Measurements from ENCODE around the gene NCR3LG1. TPM values are rescaled to one million over a fixed set of nuclear protein-coding genes. Genes with fewer than 3 reads are reported as not detected.

Gene NCR3LG1
- total RNA-seq, 1 experiment from 2014 or later, result 1.3 TPM

DNA sequence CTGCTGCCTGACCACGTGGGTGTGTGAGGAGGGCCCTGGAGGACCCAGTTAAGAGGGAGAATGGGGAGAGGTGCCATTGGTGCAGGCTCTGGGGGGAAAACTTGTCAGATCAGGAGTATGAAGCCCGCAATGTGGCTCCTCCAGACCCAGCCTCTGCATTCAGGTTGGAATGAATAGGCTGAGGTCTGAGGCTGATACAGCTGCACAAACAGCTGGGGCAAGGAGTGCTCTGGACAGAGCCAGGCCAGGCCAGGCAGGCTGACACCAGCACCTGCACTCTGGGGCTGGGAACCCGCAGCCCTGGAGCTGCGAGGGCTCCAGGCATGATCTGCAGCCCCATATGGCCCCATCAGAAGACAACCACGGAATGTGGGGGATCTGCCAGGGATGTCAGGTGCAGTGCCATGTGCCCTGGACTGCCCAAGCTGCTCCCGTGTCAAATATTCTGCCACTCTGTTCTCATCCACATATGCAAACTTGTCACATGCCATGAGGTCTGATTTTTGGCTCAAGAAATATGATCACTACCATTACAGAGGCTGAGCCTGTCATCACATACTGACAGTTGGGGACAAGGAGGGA is 64.0 kb downstream of the NCR3LG1 start:
- H3K79me2 ChIP-seq (ENCODE audit: low read length), result no peaks in the 10 kb centered on the region

DNA sequence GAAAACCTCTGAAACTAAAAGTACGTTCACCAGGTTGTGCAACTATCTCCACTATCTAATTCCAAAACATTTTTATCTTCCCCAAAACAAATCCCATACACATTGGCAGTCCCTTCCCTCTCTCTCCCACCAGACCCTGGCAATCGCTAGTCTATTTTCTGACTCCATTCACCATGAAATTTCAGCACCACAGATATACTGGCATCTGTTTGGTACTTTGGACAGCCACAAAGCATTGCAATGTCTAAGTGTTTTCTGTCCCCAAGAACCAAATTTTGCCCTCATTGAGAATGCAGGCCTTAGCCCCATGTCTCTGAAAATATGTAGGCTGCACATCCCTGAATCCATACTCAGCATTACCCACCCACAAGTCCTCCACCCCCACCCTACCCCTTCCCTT is 64.9 kb downstream of the NCR3LG1 start:
- no TSS peak for BruUV-seq (replicated peaks)
- Histone ChIP-seq H3K36me3 (ENCODE audit: low read depth, low read length) (no peaks in the 10 kb centered on the region), H3K4me1 (ENCODE audit: insufficient read depth, low read length) (no peaks in the 10 kb centered on the region), H3K27me3 (ENCODE audit: low read length) (peaks cover 50% of the 10 kb centered on the region), H3K9me3 (ENCODE audit: low read length) (no peaks in the 10 kb centered on the region), H3F3A (ENCODE audit: low read length, unreplicated experiment) (no peaks in the 10 kb centered on the region), H2AFZ (ENCODE audit: low read length) (no peak overlapping the region), H3K9ac (ENCODE audit: low read length) (no peak overlapping the region), H3K9me2 (replicated peaks; ENCODE audit: low read length) (no peaks in the 10 kb centered on the region), H3K4me3 (ENCODE audit: low read length) (no peak overlapping the region), H3K27ac (ENCODE audit: low read length) (no peak overlapping the region), H4K20me1 (ENCODE audit: low read length) (no peaks in the 10 kb centered on the region), H3K79me2 (ENCODE audit: low read length) (no peaks in the 10 kb centered on the region), H3K4me2 (ENCODE audit: low read length) (no peak overlapping the region)
- no peak for ATAC-seq
- intact Hi-C loops (cut with micrococcal nuclease), result no loop called here
- TF ChIP-seq EZH2phosphoT487 (IDR thresholded peaks at IDR 0.05; ENCODE audit: borderline replicate concordance, low read length), result no peak
- TF ChIP-seq EZH2 (IDR thresholded peaks at IDR 0.05; ENCODE audit: low read length, unreplicated experiment), result no peak
- TF ChIP-seq, protein P1, sequence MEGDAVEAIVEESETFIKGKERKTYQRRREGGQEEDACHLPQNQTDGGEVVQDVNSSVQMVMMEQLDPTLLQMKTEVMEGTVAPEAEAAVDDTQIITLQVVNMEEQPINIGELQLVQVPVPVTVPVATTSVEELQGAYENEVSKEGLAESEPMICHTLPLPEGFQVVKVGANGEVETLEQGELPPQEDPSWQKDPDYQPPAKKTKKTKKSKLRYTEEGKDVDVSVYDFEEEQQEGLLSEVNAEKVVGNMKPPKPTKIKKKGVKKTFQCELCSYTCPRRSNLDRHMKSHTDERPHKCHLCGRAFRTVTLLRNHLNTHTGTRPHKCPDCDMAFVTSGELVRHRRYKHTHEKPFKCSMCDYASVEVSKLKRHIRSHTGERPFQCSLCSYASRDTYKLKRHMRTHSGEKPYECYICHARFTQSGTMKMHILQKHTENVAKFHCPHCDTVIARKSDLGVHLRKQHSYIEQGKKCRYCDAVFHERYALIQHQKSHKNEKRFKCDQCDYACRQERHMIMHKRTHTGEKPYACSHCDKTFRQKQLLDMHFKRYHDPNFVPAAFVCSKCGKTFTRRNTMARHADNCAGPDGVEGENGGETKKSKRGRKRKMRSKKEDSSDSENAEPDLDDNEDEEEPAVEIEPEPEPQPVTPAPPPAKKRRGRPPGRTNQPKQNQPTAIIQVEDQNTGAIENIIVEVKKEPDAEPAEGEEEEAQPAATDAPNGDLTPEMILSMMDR (conservative IDR thresholded peaks at IDR 0.05; ENCODE audit: low read depth, low read length), result no peak
- CTCF ChIA-PET, result no interaction called here
- DNase-seq, result no peak
- POLR2A ChIA-PET (ENCODE audit: unreplicated experiment), result no interaction called here

More for the DNA sequence above, 64.0 kb downstream of the NCR3LG1 start:
- H2AFZ ChIP-seq (ENCODE audit: low read length), result no peak overlapping the region
- no peaks in the 10 kb centered on the region for H3F3A ChIP-seq (ENCODE audit: low read length, unreplicated experiment)
- no peak overlapping the region for H3K9ac ChIP-seq (ENCODE audit: low read length)
- BruUV-seq (replicated peaks), result no TSS peak
- peaks cover 43% of the 10 kb centered on the region for H3K27me3 ChIP-seq (ENCODE audit: low read length)
- no peaks in the 10 kb centered on the region for H3K9me2 ChIP-seq (replicated peaks; ENCODE audit: low read length)
- H3K36me3 ChIP-seq (ENCODE audit: low read depth, low read length), result no peaks in the 10 kb centered on the region
- ATAC-seq, result no peak
- no peak overlapping the region for H3K4me3 ChIP-seq (ENCODE audit: low read length)
- POLR2A ChIA-PET (ENCODE audit: unreplicated experiment), result no interaction called here
- H4K20me1 ChIP-seq (ENCODE audit: low read length), result no peaks in the 10 kb centered on the region
- H3K9me3 ChIP-seq (ENCODE audit: low read length), result no peaks in the 10 kb centered on the region
- H3K27ac ChIP-seq (ENCODE audit: low read length), result no peak overlapping the region
- no peak for DNase-seq
- no peak for TF ChIP-seq EZH2 (IDR thresholded peaks at IDR 0.05; ENCODE audit: low read length, unreplicated experiment)
- TF ChIP-seq, protein P1 (conservative IDR thresholded peaks at IDR 0.05; ENCODE audit: low read depth, low read length), result no peak
- TF ChIP-seq EZH2phosphoT487 (IDR thresholded peaks at IDR 0.05; ENCODE audit: borderline replicate concordance, low read length), result no peak
- no peak overlapping the region for H3K4me2 ChIP-seq (ENCODE audit: low read length)
- CTCF ChIA-PET, result no interaction called here
- no peaks in the 10 kb centered on the region for H3K4me1 ChIP-seq (ENCODE audit: insufficient read depth, low read length)
- intact Hi-C loops (cut with micrococcal nuclease), result no loop called here

DNA sequence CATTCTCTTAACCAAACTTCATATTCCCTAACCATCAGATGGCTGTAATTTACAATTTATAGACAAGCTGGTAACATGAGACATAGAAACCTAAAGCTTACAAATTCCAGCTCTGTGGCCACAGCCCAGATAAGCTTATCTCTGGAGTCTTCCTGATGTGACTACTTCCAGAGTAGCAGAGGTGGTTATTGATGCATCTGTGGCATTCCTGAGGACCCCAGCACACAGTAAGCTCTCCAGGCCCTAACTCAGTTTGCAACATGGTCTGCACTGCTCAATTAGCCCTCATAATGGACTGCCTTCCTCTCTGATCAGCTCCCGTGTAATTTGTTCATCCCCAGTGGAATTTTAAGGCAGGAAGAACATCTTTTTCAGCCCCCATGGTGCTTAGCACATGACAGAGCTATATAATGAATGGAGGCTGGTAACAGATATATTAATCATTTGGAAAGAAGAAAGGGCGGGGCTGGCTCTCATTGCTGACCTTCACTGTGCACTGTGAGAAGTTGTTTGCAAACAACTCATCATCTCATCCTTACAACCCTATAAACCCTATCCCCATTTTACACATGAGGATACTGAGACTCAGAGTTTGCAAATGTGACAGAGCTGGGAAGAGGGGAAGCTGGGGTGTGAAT is 67.0 kb downstream of the NCR3LG1 start:
- POLR2A ChIA-PET (ENCODE audit: unreplicated experiment), result interaction anchor here (0.5 kb wide), 1 partner anchor 1270 kb away, joined by 4 read pairs; no protein-coding TSS in a partner anchor
- Histone ChIP-seq H3K9ac (ENCODE audit: low read length) (no peak overlapping the region), H3K27me3 (ENCODE audit: low read length) (peaks cover 51% of the 10 kb centered on the region)

More for the DNA sequence above, 67.0 kb downstream of the NCR3LG1 start:
- H3K4me2 ChIP-seq (ENCODE audit: low read length), result no peak overlapping the region
- H3K27ac ChIP-seq (ENCODE audit: low read length), result no peak overlapping the region
- no peaks in the 10 kb centered on the region for H3K79me2 ChIP-seq (ENCODE audit: low read length)
- no peak for DNase-seq
- intact Hi-C loops (cut with micrococcal nuclease), result no loop called here
- no peaks in the 10 kb centered on the region for H3K4me1 ChIP-seq (ENCODE audit: insufficient read depth, low read length)
- no peak for ATAC-seq
- H3F3A ChIP-seq (ENCODE audit: low read length, unreplicated experiment), result no peaks in the 10 kb centered on the region
- H3K9me2 ChIP-seq (replicated peaks; ENCODE audit: low read length), result no peaks in the 10 kb centered on the region
- no peaks in the 10 kb centered on the region for H3K36me3 ChIP-seq (ENCODE audit: low read depth, low read length)
- no TSS peak for BruUV-seq (replicated peaks)
- no peaks in the 10 kb centered on the region for H4K20me1 ChIP-seq (ENCODE audit: low read length)
- TF ChIP-seq EZH2 (IDR thresholded peaks at IDR 0.05; ENCODE audit: low read length, unreplicated experiment) (no peak), EZH2phosphoT487 (IDR thresholded peaks at IDR 0.05; ENCODE audit: borderline replicate concordance, low read length) (no peak)
- TF ChIP-seq, protein P1 (conservative IDR thresholded peaks at IDR 0.05; ENCODE audit: low read depth, low read length), result no peak
- no peak overlapping the region for H2AFZ ChIP-seq (ENCODE audit: low read length)
- H3K9me3 ChIP-seq (ENCODE audit: low read length), result no peaks in the 10 kb centered on the region
- CTCF ChIA-PET, result no interaction called here
- H3K4me3 ChIP-seq (ENCODE audit: low read length), result no peak overlapping the region

Measured in PC-3 (cell line).